Stimulated activated CD4-positive, alpha-beta T cell treated with anti-CD3 and anti-CD28 coated beads, Interleukin-12 subunit alpha, Interleukin-12 subunit beta, amount 100 ng/mL, for 48 hours (primary cell): ENCODE measurements around the gene MEIS3.
A peak's percentile ranks its signal among the peaks of the same experiment; 100 is the strongest.

ENCODE experiments used
- DNase-seq, 3 donors: peaks; one replicate each; pipeline ENCODE4 v3.0.0-alpha.2; 2020; ENCODE audit warnings: low read depth in 2 of 3, low spot score in 1 of 3

The MEIS3 gene

DNA sequence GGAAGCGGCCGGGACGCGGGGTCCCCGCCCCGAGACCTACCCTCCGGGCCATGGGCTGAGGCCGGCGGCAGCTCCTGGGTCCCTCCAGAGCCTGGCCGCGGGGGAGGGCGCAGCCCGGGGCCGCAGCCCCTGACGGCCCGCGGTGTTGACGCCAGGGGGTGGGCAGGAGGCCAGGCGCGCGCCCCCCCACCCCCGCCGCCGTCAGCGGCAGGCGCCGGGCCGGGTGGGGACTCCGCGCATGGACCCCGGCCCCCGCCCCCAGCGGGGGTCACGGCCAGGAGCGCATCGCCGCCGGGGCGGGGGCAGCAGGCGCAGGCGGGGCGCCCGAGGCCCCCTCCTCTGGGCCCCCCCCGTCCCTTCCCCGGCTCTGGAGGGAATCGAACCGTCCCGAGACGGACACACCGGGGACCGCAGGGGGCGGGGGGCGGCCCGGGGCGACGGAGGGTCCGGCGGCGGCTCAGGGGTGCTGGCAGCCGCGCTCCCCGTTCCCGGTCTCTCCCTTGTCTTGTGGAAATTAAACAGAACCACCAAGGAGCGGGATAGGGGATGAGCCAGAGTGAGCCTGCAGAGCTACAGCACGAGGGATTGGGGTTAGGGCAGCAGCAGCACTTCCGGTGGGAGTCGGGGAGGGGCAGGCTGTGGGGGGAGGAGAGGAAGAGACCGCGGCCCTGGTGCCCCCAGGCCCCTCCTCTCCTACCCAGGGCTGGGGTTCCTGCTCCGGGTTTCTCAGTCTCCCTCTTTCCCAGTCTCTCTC lies at the start of gene MEIS3:
Gene MEIS3 (minus strand): TSS at position 498 of the 754 bp plus-strand sequence. CDS start 446 bp downstream, at position 52.
- DNase-seq: no peak

DNA sequence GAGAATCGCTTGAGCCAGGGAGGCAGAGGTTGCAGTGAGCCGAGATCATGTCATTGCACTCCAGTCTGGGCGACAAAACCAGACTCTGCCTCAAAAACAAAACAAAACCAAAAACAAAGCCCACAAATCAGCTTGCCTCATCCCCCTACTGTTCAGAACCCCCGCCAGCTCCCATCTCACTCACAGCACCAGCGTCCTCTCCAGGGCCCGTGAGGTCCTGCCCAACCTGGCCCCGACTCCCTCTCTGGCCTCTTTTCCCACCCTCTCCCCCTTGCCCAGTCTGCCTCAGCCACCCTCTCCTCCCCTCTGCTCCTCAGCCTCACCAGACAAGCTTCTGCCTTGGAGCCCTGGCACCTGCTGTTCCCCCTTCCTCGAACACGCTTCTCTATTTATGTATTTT lies 48.6 kb upstream of the MEIS3 start:
- DNase-seq: no peak

DNA sequence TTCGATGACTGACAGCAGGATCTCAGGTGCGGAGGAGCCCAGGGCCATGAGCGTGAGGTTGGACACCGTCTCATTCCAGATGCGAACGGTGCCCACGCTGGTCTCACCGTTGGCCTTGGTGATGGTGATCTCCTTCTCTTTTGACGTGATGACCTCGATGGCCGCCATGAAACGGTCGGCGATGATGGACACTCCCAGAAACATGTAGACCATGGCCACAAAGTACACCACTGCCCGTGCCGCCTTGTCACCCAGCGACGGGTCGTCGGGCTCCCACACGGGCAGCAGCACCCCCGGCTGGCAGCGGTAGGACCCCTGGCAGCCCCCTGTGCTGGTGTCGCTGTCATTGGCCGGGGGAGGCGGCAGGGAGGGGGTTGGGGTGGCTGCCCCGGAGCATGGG lies 46.6 kb upstream of the MEIS3 start:
- no peak for DNase-seq

DNA sequence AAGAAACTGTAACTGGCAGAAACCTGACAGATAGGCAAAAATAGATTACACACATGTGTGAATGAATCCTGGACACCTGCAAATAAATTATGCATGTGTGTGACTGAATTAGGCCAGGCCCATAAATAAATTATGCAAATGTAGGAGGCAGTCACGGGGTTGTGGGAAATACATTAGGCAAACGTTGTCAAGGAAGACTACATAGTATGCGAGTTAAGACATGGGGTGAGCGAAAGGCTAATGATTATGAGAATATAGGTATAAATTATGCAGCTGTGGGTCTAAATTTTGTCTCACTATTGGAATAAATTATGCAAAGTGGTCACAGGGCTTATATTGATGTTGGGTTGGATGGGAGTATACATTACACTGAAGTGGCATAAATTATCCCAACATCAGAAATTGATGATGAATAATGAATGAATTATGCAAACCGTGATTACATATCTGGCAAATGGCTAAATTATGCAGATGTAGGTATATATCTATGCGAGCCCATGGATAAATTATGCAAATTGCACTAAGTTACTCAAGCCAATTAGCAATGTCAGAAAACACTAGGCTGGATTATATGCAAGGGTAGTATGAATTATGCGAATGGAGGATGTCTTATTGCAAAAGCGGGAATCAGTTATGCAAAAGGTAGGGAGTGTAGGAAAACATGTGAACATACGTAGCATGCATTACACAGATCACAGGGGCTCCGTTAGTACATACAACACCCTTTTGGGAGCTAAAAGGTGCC lies 45.5 kb upstream of the MEIS3 start:
- DNase-seq: no peak

DNA sequence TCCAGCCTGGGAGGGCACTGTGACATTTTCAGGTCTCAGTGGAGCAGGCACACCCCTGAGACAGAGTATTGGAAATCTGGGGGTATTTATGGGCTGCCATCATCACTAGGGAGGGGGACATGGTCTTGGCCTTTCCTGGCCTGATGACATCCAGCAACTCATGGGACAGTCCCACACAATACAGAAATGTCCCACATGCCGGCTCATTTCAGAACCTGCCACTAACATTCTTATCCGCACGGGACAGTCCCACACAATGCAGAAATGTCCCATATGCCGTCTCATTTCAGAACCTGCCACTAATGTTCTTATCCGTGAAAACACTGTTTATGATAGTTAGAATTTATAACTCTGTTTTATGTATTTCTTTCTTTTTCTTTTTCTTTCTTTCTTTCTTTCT lies 42.5 kb upstream of the MEIS3 start:
- DNase-seq: no peak

DNA sequence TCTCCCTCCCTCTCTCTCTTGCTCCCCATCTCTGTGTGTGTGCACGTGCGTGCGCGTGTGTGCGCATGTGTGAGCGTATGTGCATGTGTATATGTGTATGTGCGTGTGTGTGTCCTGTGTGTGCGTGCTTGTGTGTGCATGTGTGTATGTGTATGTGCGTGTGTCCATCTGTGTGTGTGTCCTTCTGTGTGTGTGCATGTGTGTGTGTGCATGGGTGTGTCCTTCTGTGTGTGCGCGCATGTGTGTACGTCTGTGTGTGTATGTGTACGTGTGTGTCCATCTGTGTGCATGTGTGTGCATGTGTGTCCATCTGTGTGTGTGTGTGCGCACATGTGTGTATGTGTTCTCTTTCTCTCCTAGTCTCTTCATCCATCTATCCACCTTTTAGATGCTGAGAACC lies 40.1 kb upstream of the MEIS3 start:
- DNase-seq: no peak

DNA sequence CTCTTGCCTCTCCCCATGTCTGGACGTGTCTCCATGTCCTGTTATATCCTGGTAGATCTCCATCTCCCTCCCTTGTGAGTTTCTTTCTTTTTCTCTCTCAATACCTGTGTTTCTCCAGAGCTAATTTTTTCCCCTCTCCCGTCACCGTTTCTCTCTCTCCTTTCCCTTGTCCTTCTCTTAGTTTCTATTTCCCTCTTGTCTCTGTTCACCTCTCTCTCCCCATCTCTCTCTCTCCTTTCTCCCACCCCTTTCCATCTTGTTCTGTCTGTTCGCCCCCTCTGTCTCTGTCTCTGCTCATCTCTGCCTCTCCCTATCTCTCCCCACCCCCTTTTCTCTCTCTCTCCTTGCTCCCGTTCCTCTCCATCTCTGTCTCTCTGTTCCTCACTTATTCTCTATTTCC lies 39.3 kb upstream of the MEIS3 start:
- DNase-seq: no peak

DNA sequence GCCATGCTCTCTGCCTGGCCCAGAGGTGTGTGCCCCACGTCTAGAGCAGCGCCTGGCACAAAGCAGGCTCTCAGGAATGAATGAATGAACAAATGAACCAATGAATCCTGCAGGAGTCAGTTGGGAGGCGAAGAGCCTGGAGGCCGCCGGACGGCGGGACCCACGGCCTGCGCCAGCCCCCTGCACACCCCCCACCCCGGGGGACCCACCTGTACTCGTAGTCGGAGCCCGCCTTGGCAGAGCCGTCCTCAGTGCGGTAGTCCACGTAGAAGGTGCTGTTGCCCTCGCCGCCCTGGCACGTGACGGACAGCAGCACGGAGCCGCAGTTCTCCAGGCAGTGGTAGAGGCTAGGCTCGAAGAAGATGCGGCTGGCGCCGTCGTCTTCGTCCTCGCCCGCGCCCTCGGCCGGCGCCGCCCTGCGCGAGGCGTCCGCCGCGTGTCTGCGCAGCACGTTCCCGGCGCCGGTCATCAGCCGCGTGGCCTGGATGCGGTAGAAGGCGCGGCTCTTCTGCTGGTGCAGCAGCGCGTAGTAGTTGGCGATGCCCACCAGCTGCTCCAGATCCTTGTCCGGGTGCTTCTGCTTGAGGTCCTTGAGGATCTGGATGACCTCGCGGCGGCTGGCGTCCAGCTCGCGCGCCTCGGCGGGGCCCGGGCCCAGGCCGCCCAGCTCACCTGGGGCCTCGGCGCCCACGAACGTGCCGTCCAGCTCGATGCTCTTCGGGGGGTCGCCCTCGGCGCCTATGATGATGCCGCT lies 37.6 kb upstream of the MEIS3 start:
- no peak for DNase-seq

DNA sequence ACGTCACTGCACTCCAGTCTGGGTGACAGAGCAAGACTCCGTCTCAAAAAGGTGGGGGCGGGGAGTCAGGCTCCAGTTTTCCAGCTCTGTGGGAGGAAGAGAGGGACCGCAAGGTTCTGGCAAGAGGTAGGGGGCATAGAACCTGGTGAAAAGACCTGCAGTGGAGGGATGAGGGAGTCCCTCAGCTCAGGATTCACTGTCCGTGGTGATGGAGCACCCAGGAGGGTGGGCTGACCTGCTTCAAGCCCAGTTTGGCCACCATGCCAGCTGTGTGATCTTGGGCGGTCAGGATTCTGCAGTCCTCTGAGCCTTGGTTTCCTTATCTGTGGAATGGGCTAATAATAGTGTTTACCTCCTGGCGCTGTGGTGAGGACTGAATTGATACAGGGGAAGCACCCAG lies 31.2 kb upstream of the MEIS3 start:
- no peak for DNase-seq

DNA sequence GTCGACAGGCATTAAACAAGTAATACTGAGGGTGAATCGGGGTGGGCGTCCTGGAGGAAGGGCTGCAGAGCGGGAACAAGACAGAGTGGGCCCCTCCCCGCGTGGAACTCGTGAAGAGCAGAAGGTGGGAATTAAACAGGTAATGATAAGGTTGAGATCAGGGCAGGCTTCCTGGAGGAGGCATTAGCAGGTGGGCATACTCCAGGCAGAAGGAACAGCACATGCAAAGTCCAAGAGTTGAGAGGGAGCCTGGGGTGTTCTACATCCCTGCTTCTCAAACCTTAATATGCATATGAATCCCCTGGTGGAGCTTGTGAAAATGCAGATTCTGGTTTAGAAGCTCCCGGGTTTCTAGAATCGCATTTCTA lies 29.0 kb upstream of the MEIS3 start:
- DNase-seq: no peak

DNA sequence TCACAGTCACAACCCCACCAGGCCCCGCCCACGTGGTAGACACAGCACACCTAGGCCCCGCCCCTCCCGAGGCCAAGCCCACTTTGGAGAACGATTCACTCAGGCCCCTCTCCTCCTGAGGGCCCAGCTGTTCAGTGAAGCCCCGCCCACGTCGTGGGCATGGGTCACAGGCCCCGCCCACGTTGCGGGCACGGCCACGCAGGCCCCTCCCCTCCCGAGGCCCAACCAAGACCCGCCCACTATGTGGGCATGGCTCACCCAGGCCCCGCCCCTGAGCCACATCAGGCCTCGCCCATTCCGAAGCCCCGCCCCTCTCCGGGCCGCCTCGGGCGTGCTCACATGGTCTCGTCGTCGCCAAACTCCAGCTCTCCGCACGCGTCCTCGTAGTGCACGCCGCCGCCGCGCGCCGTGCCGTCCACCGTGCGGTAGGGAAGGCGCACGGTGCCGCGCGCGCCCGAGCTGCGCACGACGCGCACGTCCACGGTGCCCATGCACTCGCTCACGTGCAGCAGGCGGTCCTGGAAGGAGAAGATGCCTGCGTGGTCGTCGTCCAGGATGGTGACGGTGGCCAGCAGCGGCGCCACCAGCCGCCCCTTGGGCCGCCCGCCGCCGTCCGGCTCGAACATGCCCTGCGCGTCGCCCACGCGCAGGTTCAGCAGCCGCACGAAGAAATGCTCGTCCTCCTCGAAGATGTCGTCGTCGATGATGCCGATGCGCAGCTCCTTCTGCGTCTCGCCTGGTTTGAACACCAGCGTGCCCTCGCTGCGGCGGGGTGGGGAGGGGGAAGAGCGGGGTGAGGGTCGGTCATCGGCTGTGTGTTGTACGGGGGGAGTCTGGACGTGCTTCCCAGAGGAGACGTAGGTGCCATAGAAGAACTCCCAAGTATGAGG lies 28.4 kb upstream of the MEIS3 start:
- DNase-seq: peak; percentile 59 to 76 (median 64)

DNA sequence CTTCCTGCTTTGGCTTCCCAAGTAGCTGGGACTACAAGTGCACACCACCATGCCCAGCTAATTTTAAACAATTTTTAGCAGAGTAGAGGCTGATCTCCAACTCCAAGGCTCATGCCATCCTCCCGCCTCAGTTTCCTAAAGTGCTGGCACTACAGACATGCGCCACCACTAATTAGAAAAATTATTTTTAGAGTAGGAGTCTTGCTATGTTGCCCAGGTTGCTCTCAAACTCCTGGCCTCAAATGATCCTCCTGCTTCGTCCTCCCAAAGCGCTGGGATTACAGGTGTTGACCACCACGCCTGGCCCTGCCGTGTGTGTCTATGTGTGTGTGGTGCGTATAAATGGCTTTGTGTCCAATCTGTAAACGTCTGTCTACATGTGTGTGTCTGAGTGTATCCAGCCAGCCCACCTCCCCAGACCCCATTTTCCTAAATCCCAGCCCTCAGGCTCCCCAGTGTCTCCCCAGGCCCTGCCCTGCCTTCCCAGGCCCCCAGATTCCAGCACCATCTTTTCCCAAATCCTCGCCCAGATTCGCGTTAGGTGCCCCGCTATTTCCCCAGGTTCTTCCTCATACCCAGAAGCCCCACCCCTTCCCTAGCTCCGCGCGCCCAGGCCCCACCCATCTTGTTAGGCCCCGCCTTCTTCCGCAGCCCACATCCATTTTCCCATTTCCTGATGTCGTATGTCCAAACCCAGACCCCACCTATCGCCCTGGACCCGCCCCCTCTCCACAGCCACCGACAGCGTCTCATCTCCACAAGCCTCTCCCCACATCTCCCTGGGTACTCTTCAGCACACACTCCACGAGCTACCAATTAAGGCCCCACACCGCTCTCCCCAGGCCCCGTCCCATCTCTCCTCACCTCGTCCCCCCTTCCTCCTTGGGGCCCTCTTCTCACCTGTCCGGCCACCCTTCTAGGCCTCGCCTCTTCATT lies 27.5 kb upstream of the MEIS3 start:
- peak in 1 of 3 donors; percentile 29 for DNase-seq

DNA sequence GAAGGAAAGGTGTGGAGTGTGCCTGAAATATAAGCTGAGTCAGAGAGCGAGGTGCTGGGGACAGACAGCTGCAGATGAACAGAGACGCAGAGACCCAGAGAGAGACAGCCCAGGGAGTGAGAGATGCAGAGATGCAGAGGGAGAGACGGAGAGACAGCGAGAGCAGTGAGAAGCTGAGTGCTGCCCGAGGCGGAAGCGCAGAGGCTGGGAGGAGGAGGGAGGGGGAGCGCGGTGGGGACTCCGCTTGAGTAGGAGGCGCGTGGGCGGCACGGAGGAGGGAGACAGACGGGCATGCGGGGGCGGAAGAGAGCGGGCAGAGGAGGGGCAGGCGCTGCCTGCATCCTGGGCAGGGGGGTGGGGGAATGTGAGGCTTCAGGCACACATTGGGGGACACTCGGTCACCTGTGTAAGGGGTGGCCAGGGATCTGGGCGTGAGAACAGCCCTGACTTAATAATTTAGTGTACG lies 26.6 kb upstream of the MEIS3 start:
- peak in 1 of 3 donors; percentile 26 for DNase-seq

DNA sequence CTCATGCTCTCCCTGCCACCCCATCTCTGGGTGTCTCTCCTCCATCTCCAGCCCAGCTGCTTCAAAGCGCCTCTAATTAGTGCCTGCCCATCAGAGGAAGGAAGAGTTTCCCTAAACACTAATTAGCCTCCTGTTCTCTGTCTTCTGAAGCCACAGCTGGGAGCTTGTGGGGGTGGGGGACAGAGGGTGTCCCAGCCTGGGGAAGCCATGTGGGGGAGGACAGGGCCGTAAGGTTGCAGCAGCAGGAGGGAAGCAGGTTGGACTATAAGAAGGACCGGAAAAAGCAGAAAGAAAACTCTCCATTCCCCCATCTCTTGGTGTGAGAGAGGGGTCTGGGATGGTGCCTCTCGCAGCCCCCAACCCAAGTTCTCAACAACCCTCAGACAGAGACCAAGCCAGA lies 26.2 kb upstream of the MEIS3 start:
- DNase-seq: no peak

DNA sequence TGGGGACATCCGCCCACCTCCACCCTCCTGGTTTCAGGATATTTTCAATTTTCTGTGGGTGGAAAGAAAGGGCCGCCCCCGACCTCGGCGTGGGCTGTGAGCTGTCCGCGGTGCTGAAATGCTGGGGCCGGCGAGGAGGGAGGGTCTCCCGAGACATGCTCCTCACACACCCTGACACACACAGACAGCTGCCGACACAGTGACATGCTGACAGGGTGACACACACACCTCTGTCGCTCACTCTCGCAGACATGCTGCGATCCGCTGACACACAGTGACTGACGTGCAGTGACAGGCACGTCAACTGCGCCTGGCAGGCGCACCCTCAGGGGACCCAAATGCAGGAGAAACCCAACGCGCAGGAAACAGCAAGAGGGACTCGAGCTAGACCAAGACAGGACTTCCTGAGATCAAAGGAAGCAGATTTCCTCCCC lies 25.1 kb upstream of the MEIS3 start:
- no peak for DNase-seq

DNA sequence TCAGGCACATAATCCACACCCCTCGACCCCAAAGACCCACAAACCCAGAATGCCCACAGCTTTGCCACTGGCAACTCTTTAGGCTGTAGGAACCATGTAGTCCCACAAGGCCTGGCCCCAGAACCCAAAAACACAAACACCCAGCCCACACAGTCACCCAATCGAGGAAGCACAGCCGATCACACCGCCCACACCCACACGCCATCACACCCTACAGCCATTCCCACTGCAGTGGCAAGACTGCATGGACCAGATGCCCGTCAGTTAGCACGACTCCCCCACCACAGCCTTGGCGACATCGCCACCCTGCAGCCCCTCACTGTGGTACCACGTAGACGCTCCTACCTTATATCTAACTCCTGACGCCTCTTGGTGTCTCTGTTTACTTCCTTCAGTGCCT lies 24.0 kb upstream of the MEIS3 start:
- DNase-seq: no peak

DNA sequence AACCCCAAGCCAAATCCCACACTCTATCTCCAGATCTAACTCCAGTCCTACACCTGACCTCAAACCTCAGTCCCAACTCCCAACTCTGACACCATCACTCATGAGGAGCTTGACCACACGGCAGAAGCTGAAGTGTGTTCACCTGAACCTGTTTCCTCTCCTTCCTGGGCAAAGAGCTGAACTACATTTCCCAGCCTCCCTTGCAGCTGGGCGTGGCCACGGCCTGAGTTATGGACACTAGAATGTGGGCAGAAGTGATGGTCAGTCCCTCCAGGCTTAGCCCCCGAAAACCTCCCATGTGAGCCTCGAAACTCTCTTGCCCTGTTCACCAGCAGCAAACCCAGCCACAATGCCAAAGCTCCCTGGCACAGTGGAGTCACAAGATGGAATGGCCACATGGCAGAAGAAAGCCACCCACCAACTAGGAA lies 19.5 kb upstream of the MEIS3 start:
- no peak for DNase-seq

DNA sequence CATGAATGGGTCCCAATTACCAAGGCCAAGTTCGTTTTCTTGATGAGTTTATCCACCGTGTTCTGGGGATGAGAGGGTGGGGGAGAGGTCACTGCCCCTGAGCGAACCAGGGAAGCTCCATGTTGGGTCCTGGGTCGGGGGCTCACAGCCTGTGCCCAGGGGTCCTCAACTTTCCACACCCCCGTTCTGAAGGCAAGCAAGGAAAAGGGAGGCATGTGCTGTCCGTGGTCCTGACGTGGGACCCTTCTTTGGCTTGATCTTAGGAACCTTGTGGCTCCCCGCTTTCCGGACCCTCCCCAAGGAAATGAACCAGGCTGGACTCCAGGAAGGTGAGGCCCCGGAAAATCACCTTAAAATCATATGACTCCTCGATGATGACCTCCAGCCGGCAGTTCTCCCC lies 18.2 kb upstream of the MEIS3 start:
- no peak for DNase-seq

DNA sequence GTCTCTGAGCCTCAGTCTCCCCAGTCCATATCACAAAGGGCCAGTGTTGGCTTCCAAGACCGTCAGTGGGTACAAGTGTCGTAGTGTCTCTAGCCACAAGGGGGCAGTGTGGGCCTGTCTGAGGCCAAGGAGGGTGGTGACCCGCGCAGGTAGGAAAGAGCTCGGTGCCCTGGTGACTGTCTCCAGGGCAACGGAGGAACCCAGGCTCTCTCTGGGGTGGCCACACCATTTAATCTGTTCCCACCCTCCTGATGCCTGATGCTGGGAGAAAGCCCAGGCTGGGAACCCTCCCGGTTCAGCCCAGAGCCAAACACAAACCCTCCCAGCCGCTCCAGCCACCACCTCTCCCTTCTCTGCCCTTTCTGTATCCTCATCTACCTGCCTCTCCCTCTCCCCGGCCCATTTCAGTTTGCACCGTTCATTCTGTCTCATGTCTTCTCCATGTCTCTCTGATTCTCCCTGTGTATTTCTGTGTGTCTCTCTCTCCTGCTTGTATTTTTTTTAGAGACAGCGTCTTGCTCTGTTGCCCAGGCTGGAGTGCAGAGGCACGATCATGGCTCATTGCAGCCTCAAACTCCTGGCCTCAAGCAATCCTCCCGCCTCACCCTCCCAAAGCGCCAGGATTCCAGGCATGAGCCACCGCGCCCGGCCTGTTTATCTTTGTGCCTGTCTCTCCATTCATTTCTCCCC lies 17.5 kb upstream of the MEIS3 start:
- DNase-seq: peak; percentile 65 to 94 (median 72)
